Activated CD8-positive, alpha-beta memory T cell treated with anti-CD3 and anti-CD28 coated beads, Interleukin-2, amount 50 U/mL, for 24 hours (primary cell): ENCODE data around the gene TMEM63B.

Source experiments
- DNase-seq: peaks from one replicate; pipeline ENCODE4 v3.0.0-alpha.2; 2020; ENCODE audit errors: extremely low read depth

Gene TMEM63B

DNA sequence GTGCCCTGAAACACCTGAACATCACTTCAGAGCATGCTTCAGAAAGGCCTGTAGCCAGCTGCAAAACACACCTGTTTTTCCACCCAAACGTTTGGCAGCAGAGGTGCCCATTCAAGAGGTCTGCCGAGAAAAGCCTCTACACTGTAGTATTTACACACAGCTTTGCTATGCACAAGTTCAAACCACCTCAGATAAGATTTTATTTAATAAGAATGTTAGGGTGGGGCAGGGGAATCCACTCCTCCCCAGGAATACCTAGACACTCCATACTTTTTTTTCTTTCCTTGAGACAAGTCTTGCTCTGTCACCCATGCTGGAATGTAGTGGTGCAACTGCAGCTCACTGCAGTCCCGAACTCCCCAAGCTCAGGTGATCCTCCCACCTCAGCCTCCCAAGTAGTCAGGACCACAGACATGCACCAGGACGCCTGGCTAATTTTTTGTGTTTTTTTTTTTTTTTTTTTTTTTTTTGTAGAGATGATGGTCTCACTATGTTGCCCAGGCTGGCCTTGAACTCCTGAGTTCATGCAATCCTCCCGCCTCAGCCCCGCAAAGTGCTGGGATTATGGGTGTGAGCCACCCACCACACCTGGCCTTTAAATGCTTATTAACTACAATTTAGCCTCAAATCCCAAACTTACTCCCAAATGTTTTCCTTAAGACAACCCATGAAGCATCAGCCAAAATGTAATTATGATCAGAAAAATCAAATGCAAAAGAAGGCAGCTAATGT lies 9.8 kb upstream of the TMEM63B start:
- no peak for DNase-seq

DNA sequence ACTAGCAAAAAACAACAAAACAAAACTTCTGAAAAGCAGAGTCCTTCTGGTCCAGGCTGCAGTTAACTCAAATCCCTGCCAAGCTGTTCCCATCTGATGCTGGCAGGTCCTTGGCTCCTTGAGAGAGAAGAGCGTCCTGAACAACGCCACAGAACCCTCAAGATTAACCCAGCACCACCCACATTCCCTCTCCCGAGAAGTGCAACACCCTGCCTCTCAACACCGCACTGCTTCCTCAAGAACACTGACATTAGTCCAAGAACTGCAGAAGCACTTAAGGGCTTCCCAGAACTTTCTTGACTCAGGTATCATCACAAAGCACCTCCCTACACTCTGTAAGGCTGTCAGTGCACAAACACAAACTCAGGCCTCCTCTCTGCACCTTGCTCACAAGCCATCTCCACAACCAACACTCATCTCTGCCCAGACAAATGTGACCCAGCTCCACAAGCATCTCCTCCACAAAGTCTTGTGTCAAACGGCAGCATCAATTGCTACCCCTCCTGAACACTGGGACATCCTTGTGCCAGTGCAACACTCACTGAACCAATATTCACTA lies 7.6 kb upstream of the TMEM63B start:
- DNase-seq: no peak

- DNase-seq: no peak
These were observed 6.5 kb upstream of the TMEM63B start for GRCh38 chr6:44120692-44121443.

DNA sequence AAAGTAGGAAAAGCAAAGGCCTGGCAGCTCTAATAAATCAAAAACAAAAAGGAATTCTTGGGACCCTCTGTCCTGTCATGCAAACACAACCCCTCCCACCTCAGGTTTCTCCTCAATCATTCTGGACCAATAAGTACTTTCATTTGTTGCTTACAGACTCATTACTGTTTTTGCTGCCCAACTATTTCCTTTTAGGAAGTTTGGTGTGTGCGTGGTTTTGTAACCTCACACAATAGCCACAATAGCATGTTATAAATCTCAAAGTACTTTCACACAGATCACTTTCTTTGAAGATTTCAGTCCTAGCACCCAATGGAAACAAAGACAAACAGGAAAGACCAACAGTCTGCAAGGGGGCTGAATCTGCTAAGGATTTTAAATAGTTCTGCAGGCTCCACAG lies 4.6 kb upstream of the TMEM63B start:
- no peak for DNase-seq

- DNase-seq: no peak
These were observed 3.8 kb upstream of the TMEM63B start for GRCh38 chr6:44123544-44123943.

DNA sequence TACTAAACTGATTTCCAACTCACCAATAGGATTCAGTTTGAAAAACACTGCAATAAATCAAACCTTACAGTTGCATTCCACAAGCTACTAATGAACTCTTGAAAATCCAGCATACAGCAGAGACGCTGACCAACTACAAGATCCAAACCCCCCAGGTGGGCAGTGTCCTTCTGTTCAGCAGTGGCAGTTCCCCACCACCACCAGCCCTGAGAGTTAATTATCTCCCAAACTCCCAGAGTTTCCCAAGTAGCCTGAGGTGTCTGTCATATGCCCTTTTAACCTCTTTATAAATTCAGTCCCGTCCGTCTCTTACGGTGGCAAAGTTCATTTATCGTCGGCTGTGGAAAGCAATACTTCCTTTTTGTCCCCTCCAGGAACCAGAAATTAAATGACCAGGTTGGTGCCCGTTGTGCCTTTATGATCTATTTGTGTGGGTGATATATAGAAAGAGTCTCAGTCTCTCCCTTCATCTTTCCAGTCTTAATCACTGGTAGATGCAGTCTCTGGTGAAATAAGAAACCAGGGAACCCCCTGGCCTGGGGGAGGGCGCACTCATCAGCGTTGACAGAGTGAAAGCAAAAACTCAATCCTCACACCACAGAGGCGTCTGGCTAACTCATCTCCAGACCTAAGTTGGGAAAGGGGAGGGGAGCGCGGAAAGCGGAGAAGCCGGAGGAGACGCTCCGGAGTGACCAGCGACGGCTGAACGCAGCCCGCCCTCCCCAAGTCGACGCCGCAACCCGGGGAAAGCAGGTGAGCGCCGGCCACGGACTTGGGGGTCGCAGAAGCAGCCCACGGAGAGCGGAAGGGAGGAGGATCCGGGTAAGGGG lies 819 bp upstream of the TMEM63B start:
- DNase-seq: peak; percentile 78

- no peak for DNase-seq
These were observed 915 bp downstream of the TMEM63B start for GRCh38 chr6:44128020-44128917.

- no peak for DNase-seq
These were observed 2.5 kb downstream of the TMEM63B start for GRCh38 chr6:44129841-44130322.

- DNase-seq: no peak
These were observed 4.5 kb downstream of the TMEM63B start for GRCh38 chr6:44131892-44132291.

- DNase-seq: no peak
These were observed 5.1 kb downstream of the TMEM63B start for GRCh38 chr6:44132476-44132875.

DNA sequence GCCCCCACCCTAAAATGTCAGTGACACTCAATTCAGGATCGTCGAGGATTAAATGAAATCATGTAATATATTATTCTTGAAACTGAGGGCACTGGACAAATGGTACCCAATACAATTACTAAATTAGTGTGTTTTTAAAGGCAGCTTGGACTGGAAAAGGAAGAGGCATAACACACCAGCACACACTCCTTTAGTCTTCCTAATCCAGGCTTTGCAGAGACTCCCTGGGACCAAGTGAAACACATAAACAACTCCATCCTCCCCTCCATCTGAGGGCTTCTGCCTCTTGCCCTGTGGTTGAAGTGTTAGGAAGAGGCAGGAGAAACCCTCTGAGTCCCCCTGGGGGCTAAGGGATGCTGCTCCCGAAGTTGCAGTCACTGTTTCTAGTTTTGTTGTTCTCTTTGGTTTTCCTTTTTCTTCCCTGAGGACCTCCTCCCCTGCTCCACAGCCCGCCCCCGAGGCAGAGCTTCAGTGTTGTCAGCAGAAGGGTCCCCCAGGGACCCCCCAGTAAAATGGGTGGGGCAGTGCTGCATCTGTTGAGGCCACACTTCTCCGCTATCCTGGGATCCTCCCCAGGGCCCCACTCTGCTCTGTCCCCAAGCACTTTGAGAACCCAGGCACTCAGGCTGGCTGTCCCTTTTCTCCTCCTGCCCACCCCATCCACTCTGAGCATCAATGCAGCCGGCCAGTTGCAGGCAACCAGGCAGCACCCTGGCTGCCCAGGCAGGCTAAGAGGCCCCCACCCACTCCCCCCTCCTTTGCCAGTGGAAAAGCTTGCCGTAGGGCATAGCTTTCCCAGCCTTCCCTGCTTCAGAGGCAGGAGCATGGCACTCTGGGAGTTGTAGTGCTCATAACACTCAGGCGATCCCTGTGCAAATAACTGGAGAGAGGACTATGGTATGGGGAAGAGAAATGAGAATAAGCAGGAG lies 5.9 kb downstream of the TMEM63B start:
- no peak for DNase-seq

DNA sequence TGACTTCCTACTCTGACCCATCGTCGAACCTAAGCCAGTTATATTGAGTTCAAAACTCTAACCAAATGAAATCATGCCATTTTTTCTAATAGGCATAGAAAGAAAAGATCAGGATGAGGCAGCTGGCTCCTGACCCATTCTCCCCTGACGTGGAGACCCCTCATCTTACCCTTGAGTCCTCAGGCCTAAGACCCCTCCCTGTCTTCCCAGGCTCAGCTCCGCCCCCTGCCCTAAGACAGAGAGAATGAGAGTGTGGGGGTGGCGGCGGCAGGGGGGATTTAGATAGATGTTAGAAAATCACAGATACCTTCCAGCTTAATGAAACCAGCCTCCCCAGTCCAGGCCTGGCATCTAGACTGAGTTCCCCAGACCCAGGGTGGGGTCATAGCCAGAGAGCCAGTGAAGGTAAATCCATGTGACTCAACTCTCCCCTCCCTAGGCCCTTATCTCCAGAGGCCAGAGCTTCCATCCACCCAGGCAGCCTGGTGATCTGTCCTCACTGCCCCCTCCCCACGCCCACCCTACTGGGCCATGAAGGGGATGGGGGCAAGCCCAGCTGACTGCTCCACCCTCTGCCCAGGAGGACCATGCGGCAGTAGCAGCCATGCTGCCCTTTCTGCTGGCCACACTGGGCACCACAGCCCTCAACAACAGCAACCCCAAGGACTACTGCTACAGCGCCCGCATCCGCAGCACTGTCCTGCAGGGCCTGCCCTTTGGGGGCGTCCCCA lies 6.8 kb downstream of the TMEM63B start:
- DNase-seq: no peak

DNA sequence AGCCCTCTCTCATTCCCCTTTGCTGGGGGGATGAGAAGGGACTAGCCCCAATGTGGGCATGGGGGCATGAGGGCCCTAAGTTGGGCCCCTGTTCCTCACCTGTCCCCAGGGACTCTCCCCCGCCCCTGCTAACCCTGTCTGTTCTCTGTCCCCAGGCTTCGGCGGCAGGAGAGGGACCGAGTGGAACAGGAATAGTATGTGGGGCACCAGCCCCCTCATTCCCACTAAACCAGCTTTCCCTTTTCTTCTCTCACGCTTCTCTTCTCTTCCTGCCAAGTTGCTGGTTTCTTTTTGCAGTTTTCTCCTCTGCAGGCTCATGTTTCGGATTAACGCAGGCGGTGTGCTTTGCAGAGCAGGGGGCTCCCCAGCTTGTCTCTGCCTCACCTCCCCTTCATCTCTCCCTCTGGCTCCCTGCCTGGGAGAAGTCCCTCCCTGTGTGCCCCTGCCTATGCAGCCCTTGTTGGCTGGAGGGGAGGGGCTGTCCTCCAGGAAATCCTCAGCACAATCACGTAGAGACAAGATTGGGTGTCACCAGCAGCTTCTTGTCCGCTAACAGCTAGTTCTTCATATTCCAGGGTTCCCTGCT lies 7.9 kb downstream of the TMEM63B start:
- no peak for DNase-seq

GRCh38 chr6:44135875-44136274 lies 8.5 kb downstream of the TMEM63B start:
- no peak for DNase-seq

- DNase-seq: no peak
These were observed 11.5 kb downstream of the TMEM63B start for GRCh38 chr6:44138717-44139350.

- no peak for DNase-seq
These were observed 12.0 kb downstream of the TMEM63B start for GRCh38 chr6:44139351-44139743.

GRCh38 chr6:44142835-44143234 lies 15.5 kb downstream of the TMEM63B start:
- DNase-seq: no peak

GRCh38 chr6:44143731-44144130 lies 16.4 kb downstream of the TMEM63B start:
- DNase-seq: no peak
